Measurements from ENCODE around the gene MIER2. TPM values are rescaled to one million over a fixed set of nuclear protein-coding genes. Genes with fewer than 3 reads are reported as not detected.

MIER2 gene
- polyA plus RNA-seq, 1 donor from 2014 or later, result 16.0 TPM

GRCh38 chr19:369256-369655, 24.7 kb upstream of the MIER2 start:
- no peak overlapping the region for H2AFZ ChIP-seq (ENCODE audit: low read depth, low read length)

GRCh38 chr19:368630-369024, 24.0 kb upstream of the MIER2 start:
- Histone ChIP-seq H3K36me3 (ENCODE audit: insufficient read depth, low read length) (no peaks in the 10 kb centered on the region), H3K9me3 (ENCODE audit: low read length) (no peaks in the 10 kb centered on the region), H3K27me3 (ENCODE audit: insufficient read depth, low read depth, low read length) (no peaks in the 10 kb centered on the region), H3K9ac (ENCODE audit: low read length) (no peak overlapping the region), H3F3A (ENCODE audit: insufficient read depth, low read length, poor library complexity, severe bottlenecking) (no peaks in the 10 kb centered on the region), H3K79me2 (replicated peaks; ENCODE audit: insufficient read depth, low read length) (no peaks in the 10 kb centered on the region), H3K9me2 (ENCODE audit: insufficient read depth, low read length) (no peaks in the 10 kb centered on the region), H4K20me1 (ENCODE audit: insufficient read depth) (no peaks in the 10 kb centered on the region), H3K4me3 (ENCODE audit: low read length) (no peak overlapping the region), H2AFZ (ENCODE audit: low read depth, low read length) (no peak overlapping the region), H3K27ac (ENCODE audit: low read length) (no peak overlapping the region), H3K4me2 (ENCODE audit: low read length) (no peak overlapping the region)
- TF ChIP-seq, protein P1, sequence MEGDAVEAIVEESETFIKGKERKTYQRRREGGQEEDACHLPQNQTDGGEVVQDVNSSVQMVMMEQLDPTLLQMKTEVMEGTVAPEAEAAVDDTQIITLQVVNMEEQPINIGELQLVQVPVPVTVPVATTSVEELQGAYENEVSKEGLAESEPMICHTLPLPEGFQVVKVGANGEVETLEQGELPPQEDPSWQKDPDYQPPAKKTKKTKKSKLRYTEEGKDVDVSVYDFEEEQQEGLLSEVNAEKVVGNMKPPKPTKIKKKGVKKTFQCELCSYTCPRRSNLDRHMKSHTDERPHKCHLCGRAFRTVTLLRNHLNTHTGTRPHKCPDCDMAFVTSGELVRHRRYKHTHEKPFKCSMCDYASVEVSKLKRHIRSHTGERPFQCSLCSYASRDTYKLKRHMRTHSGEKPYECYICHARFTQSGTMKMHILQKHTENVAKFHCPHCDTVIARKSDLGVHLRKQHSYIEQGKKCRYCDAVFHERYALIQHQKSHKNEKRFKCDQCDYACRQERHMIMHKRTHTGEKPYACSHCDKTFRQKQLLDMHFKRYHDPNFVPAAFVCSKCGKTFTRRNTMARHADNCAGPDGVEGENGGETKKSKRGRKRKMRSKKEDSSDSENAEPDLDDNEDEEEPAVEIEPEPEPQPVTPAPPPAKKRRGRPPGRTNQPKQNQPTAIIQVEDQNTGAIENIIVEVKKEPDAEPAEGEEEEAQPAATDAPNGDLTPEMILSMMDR (IDR thresholded peaks at IDR 0.05; ENCODE audit: poor library complexity, severe bottlenecking), result no peak
- TF ChIP-seq POLR2AphosphoS5 (IDR thresholded peaks at IDR 0.05), result no peak
- no peak for TF ChIP-seq MXI1 (conservative IDR thresholded peaks at IDR 0.05; ENCODE audit: poor library complexity, severe bottlenecking)
- no peak for TF ChIP-seq TAF1 (IDR thresholded peaks at IDR 0.05; ENCODE audit: low read depth)
- TF ChIP-seq EP300 (conservative IDR thresholded peaks at IDR 0.05; ENCODE audit: poor library complexity, severe bottlenecking), result no peak

More at GRCh38 chr19:369256-369655, 24.7 kb upstream of the MIER2 start:
- Histone ChIP-seq H4K20me1 (ENCODE audit: insufficient read depth) (no peaks in the 10 kb centered on the region), H3K9me2 (ENCODE audit: insufficient read depth, low read length) (no peaks in the 10 kb centered on the region), H3K27me3 (ENCODE audit: insufficient read depth, low read depth, low read length) (no peaks in the 10 kb centered on the region), H3K9ac (ENCODE audit: low read length) (no peak overlapping the region), H3K79me2 (replicated peaks; ENCODE audit: insufficient read depth, low read length) (no peaks in the 10 kb centered on the region), H3F3A (ENCODE audit: insufficient read depth, low read length, poor library complexity, severe bottlenecking) (no peaks in the 10 kb centered on the region), H3K9me3 (ENCODE audit: low read length) (no peaks in the 10 kb centered on the region), H3K4me2 (ENCODE audit: low read length) (no peak overlapping the region), H3K4me3 (ENCODE audit: low read length) (no peak overlapping the region), H3K36me3 (ENCODE audit: insufficient read depth, low read length) (no peaks in the 10 kb centered on the region), H3K27ac (ENCODE audit: low read length) (no peak overlapping the region)
- TF ChIP-seq POLR2AphosphoS5 (IDR thresholded peaks at IDR 0.05) (no peak), EZH2 (IDR thresholded peaks at IDR 0.05; ENCODE audit: borderline replicate concordance, insufficient read depth, low read length, poor library complexity, severe bottlenecking) (no peak), RAD21 (conservative IDR thresholded peaks at IDR 0.05) (no peak), REST (IDR thresholded peaks at IDR 0.05; ENCODE audit: borderline replicate concordance) (no peak), SMC3 (conservative IDR thresholded peaks at IDR 0.05; ENCODE audit: poor library complexity) (no peak), TAF1 (IDR thresholded peaks at IDR 0.05; ENCODE audit: low read depth) (no peak), EP300 (conservative IDR thresholded peaks at IDR 0.05; ENCODE audit: poor library complexity, severe bottlenecking) (no peak), MXI1 (conservative IDR thresholded peaks at IDR 0.05; ENCODE audit: poor library complexity, severe bottlenecking) (no peak)
- TF ChIP-seq, protein P1 (IDR thresholded peaks at IDR 0.05; ENCODE audit: poor library complexity, severe bottlenecking), result no peak

All from neural cell (in vitro differentiated cells).